Measurements from ENCODE around the gene CD46.

The CD46 gene

GRCh38 chr1:207814469-207814868 lies 62.6 kb downstream of the CD46 start:
- DNase-seq (ENCODE audit: low spot score), result no peak

GRCh38 chr1:207815466-207815865 lies 63.6 kb downstream of the CD46 start:
- no peak for DNase-seq (ENCODE audit: low spot score)

GRCh38 chr1:207815913-207816291 lies 64.0 kb downstream of the CD46 start:
- DNase-seq (ENCODE audit: low spot score), result no peak

GRCh38 chr1:207817166-207817565 lies 65.3 kb downstream of the CD46 start:
- DNase-seq (ENCODE audit: low spot score), result no peak

- no peak for DNase-seq (ENCODE audit: low spot score)
These were observed 66.2 kb downstream of the CD46 start for GRCh38 chr1:207817778-207818751.

- no peak for DNase-seq (ENCODE audit: low spot score)
These were observed 67.2 kb downstream of the CD46 start for GRCh38 chr1:207818971-207819451.

- DNase-seq (ENCODE audit: low spot score), result no peak
These were observed 69.0 kb downstream of the CD46 start for GRCh38 chr1:207820568-207821463.

GRCh38 chr1:207821464-207822045 lies 69.7 kb downstream of the CD46 start:
- DNase-seq (ENCODE audit: low spot score), result no peak

GRCh38 chr1:207822124-207822601 lies 70.3 kb downstream of the CD46 start:
- no peak for DNase-seq (ENCODE audit: low spot score)

- DNase-seq (ENCODE audit: low spot score), result no peak
These were observed 71.0 kb downstream of the CD46 start for GRCh38 chr1:207822602-207823451.

GRCh38 chr1:207823531-207823879 lies 71.7 kb downstream of the CD46 start:
- no peak for DNase-seq (ENCODE audit: low spot score)

- no peak for DNase-seq (ENCODE audit: low spot score)
These were observed 72.2 kb downstream of the CD46 start for GRCh38 chr1:207823880-207824566.

GRCh38 chr1:207824691-207825408 lies 73.0 kb downstream of the CD46 start:
- DNase-seq (ENCODE audit: low spot score), result no peak

GRCh38 chr1:207825409-207825695 lies 73.5 kb downstream of the CD46 start:
- DNase-seq (ENCODE audit: low spot score), result no peak

GRCh38 chr1:207825719-207826556 lies 74.1 kb downstream of the CD46 start:
- DNase-seq (ENCODE audit: low spot score), result peak; percentile 23

- peak; percentile 64 for DNase-seq (ENCODE audit: low spot score)
These were observed 75.0 kb downstream of the CD46 start for GRCh38 chr1:207826557-207827487.

- no peak for DNase-seq (ENCODE audit: low spot score)
These were observed 75.6 kb downstream of the CD46 start for GRCh38 chr1:207827488-207827830.

- no peak for DNase-seq (ENCODE audit: low spot score)
These were observed 76.2 kb downstream of the CD46 start for GRCh38 chr1:207828046-207828445.

Data from LoVo (cell line).